Panc1 (cell line): Measurements from ENCODE around the gene OGN. TPM values are rescaled to one million over a fixed set of nuclear protein-coding genes. Genes with fewer than 3 reads are reported as not detected.

Source experiments
- ATAC-seq: fragments of 200-7000 bp; cut with Tn5 transposase; 2 replicates; pipeline ENCODE4 v1.9.1; 2020; ENCODE audit warnings: mild to moderate bottlenecking, moderate library complexity
- BruUV-seq: library from RNA; stranded (reverse); fragments of 400-500 nt; replicated peaks from 2 replicates; lab custom pipeline; 2021; lab: Mats Ljungman, UMichigan
- CTCF ChIA-PET: fragments of 300-600 bp; sonication (Branson Sonifier 250); formaldehyde crosslinking; loops from one replicate; lab custom pipeline; 2022; ENCODE audit warnings: antibody characterized with exemption; lab: Charles Lee
- POLR2A ChIA-PET: fragments of 300-600 bp; sonication (Branson Sonifier 250); formaldehyde crosslinking; loops from one replicate; lab custom pipeline; 2022; ENCODE audit warnings: antibody characterized with exemption; lab: Charles Lee
- DNase-seq: peaks from one replicate; pipeline ENCODE4 v3.0.0-alpha.2; 2010; ENCODE audit warnings: low read depth, low spot score
- H3K27ac ChIP-seq: 2 replicates; pipeline ENCODE4 v1.5.1; 2011; ENCODE audit warnings: mild to moderate bottlenecking, low read length, inconsistent platforms
- H3K27me3 ChIP-seq: fragments of 200-500 bp; sonication (Bioruptor generic); 2 replicates; pipeline ENCODE4 v1.6.0; 2014; ENCODE audit warnings: low read length, inconsistent platforms; ENCODE audit not compliant: control insufficient read depth, insufficient read depth
- H3K36me3 ChIP-seq: fragments of 200-500 bp; sonication (Bioruptor generic); 2 replicates; pipeline ENCODE4 v1.5.1; 2014; ENCODE audit warnings: inconsistent platforms, mild to moderate bottlenecking, low read length, moderate library complexity; ENCODE audit not compliant: control insufficient read depth, insufficient read depth
- H3K4me1 ChIP-seq: 2 replicates; pipeline ENCODE4 v1.5.1; 2011; ENCODE audit warnings: inconsistent platforms, mild to moderate bottlenecking, low read length, moderate library complexity; ENCODE audit not compliant: control insufficient read depth, insufficient read depth
- H3K4me3 ChIP-seq, 2 experiments: 2 replicates each; pipeline ENCODE4 v1.5.1; 2011 to 2012; ENCODE audit warnings: low read depth in 2 of 2, low read length in 2 of 2, mild to moderate bottlenecking in 2 of 2, inconsistent platforms in 1 of 2, moderate library complexity in 1 of 2
- H3K9me3 ChIP-seq: fragments of 200-500 bp; sonication (Bioruptor generic); 2 replicates; pipeline ENCODE4 v1.5.1; 2014; ENCODE audit warnings: low read depth, mild to moderate bottlenecking, inconsistent platforms, low read length, moderate library complexity; ENCODE audit not compliant: control insufficient read depth, insufficient read depth
- CTCF ChIP-seq: fragments of 450-650 bp; IDR thresholded peaks from 2 replicates; pipeline ENCODE4 v1.5.1; 2017; ENCODE audit warnings: mild to moderate bottlenecking
- POLR2AphosphoS5 ChIP-seq: IDR thresholded peaks from 2 replicates; pipeline ENCODE4 v1.6.1; 2012; ENCODE audit warnings: mild to moderate bottlenecking, low read depth, low read length, moderate library complexity
- REST ChIP-seq, 2 experiments: IDR thresholded peaks; 2 replicates each; pipeline ENCODE4 v1.6.1; 2011 to 2012; ENCODE audit warnings: low read depth in 2 of 2, control low read depth in 1 of 2, low read length in 1 of 2, mild to moderate bottlenecking in 1 of 2, moderate library complexity in 1 of 2; ENCODE audit not compliant: insufficient read depth in 1 of 2
- SIN3A ChIP-seq: IDR thresholded peaks from 2 replicates; pipeline ENCODE4 v1.6.1; 2012; ENCODE audit warnings: low read depth, mild to moderate bottlenecking, low read length, moderate library complexity, borderline replicate concordance; ENCODE audit not compliant: insufficient read depth
- TCF7L2 ChIP-seq: IDR thresholded peaks from 2 replicates; pipeline ENCODE4 v1.6.1; 2011; ENCODE audit warnings: mild to moderate bottlenecking, low read depth, low read length, inconsistent platforms
- in situ Hi-C: cut with HindIII; loops from 2 replicates; pipeline ENCODE4 v1.10.0; 2016; ENCODE audit warnings: low sequenced_read_pairs, low pct_unique_long_range_greater_than_20kb
- intact Hi-C: fragments of 100-400 bp; cut with micrococcal nuclease; formaldehyde crosslinking; loops from one replicate; pipeline ENCODE4 v1.10.0; 2022; ENCODE audit not compliant: unreplicated experiment
- total RNA-seq: library from RNA; stranded (reverse); gene quantifications from one replicate; pipeline ENCODE4 v1.2.1, GENCODE V29; 2021; ENCODE audit not compliant: unreplicated experiment

Gene OGN
- total RNA-seq, 1 experiment from 2014 or later: 0.08 TPM

- H3K27ac ChIP-seq: no peak overlapping the region
- H3K4me1 ChIP-seq: no peaks in the 10 kb centered on the region
- BruUV-seq: no TSS peak
- POLR2A ChIA-PET: no interaction called here
- TF ChIP-seq TCF7L2: no peak
- TF ChIP-seq CTCF: no peak
- TF ChIP-seq REST (IDR thresholded peaks at IDR 0.05; ENCODE audit: insufficient read depth in 1 of 2, low read depth in 2 of 2, low read length in 1 of 2): no peak
- no peak for TF ChIP-seq POLR2AphosphoS5
- no peak for TF ChIP-seq SIN3A
- H3K9me3 ChIP-seq: no peaks in the 10 kb centered on the region
- ATAC-seq (no peak), DNase-seq (no peak)
- H3K36me3 ChIP-seq: no peaks in the 10 kb centered on the region
- in situ Hi-C loops: no loop called here
- H3K27me3 ChIP-seq: no peaks in the 10 kb centered on the region
- intact Hi-C loops: no loop called here
- CTCF ChIA-PET: no interaction called here
- no peak overlapping the region for H3K4me3 ChIP-seq
Measured at GRCh38 chr9:92402826-92403745, 1.3 kb downstream of the OGN start.

GRCh38 chr9:92402360-92402759 lies 2.0 kb downstream of the OGN start:
- ATAC-seq: no peak
- DNase-seq: no peak

More at GRCh38 chr9:92402360-92402759, 2.0 kb downstream of the OGN start:
- BruUV-seq: no TSS peak
- no peak overlapping the region for H3K4me3 ChIP-seq
- no peaks in the 10 kb centered on the region for H3K4me1 ChIP-seq
- H3K27ac ChIP-seq: no peak overlapping the region
- CTCF ChIA-PET: no interaction called here
- in situ Hi-C loops (no loop called here), intact Hi-C loops (no loop called here)
- no peaks in the 10 kb centered on the region for H3K36me3 ChIP-seq
- POLR2A ChIA-PET: no interaction called here
- no peaks in the 10 kb centered on the region for H3K27me3 ChIP-seq
- TF ChIP-seq POLR2AphosphoS5 (no peak), REST (IDR thresholded peaks at IDR 0.05; ENCODE audit: insufficient read depth in 1 of 2, low read depth in 2 of 2, low read length in 1 of 2) (no peak), TCF7L2 (no peak), SIN3A (no peak), CTCF (no peak)
- H3K9me3 ChIP-seq: no peaks in the 10 kb centered on the region
